T follicular helper cell (primary cell): ENCODE data around the gene SLC9A4.

Experiments used
- DNase-seq: peaks from one replicate; pipeline ENCODE4 v3.0.0-alpha.2; 2020; ENCODE audit warnings: low read depth

SLC9A4 gene

DNA sequence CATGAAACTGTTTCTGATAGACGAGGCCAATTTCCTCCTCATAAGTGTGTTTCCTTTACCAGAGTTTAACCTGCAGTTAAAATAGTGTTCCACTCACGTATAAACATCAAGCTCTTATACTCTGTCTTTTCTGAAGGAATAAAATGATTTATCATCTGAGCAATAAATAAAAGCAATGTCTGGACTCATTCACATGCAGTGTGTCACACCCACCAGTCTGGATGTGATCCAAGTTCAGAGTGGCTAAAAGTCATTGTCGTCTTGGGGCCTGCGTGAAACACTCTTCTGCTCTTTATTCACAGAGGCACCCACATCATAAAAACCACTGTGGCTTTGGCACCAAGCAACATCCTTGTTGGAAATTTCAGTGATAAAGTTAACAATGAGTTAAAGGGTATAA, 19.5 kb upstream of the SLC9A4 start:
- no peak for DNase-seq

DNA sequence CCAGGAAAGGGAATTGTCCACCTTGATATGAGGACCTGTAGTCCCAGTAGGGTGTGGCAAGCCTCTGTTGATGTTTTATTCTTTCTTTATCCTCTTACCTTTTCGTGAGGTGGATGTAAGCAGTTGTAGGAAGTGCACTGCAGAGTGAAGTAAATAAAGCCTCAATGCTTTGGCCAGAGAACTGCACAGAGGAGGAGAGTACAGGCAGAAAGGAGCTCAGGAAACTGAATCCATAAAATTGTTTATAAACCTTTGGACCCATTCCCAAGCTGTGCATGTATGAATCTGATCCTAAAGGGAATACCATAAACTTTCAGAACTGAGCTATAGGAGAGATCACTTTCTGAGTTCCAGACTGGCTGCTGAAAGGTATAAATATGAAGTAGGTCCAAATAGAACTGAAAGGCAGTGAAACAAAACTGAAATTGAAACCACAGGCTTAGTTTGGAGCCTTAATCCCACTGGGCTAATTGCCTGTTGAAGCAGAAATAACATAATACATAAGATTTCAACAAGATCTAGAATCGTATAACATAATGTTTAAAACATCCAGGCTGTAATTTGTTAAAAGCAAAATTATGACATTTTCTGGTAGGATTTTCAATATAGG, 17.9 kb upstream of the SLC9A4 start:
- DNase-seq = no peak

DNA sequence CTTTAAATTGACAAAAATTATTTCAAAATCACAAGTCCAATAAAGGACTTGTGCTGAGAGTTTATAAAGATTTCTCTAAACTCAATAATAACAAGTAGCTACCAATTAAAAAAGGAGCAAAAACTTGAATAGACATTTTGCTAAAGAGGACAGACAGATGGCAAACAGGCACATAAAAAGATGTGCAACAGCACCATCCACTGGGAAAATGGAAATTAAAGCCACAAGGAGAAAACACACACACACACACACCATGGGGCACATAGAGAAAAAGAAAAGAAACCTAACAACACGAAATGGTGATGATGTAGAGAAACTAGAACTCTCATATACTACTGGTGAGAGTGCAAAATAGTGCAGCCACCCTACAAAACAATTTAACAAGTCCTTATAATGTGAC, 12.6 kb upstream of the SLC9A4 start:
- DNase-seq = no peak

DNA sequence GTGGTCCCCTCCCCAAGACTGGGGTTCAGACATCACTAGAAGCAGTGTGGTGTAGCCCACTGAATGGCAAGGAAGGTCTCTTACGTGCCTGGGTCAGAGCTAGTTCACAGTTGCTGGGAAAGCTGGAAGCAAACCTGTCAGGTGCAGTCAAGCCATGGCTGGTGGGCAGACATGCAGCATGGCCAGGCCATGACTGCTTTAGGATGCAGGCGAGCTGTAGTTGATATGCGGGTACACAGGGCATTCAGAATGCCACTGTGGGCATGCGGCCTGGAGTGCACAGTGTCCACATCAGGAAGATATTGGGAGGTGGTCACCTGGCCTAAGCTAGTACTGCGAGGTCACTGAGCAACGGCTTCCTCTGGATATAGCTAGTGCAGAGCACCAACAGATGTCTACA, 11.8 kb upstream of the SLC9A4 start:
- no peak for DNase-seq

DNA sequence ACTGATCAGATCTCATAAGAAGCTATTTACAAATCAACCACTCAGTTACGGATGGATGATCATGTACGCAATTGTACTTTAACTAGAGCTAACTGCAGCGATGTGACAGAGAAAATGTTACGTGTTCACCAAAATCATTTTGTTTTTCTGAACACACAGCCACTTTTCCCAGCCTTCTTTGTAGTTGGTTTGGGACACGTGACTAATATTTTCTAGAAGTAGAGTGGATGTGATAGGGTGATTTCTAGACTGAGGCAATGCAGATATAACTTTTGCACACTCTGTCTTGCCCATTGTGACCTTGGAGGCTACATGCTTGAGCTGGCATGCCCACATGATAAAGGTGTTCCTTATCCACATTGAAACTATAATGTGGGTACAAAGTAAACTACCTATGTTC, 9.9 kb upstream of the SLC9A4 start:
- DNase-seq = no peak

DNA sequence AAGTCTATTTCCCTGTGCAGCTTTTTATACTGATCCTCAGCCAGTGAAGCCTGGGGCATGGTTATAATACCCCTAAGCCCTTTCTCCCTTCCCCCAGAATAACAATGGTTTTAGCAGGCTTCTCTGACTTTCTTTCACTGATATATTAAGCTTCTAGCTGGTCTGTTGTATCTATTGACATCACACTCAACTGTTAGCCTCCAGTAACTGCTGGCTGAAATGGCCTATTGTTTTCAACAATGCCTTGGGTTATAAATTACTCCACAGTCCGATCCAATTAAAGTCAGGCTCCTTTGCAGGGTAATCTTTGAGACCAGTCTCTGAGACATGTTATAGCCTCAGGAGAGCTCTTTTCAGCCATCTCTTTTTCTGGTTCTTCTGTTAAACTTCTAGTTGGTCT, 2.9 kb upstream of the SLC9A4 start:
- no peak for DNase-seq

DNA sequence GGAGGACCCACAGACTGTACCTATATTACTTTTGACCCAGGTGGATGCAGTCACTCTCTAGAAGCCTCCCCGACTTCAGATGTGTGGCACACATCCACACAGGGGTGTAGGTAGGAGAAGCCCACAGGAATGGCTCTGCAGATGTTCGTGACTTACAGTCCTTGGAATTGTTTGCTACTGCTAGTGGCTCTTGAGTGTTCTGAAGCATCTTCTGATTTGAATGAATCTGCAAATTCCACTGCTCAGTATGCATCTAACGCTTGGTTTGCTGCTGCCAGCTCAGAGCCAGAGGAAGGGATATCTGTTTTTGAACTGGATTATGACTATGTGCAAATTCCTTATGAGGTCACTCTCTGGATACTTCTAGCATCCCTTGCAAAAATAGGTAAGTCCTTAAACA, 605 bp downstream of the SLC9A4 start:
- DNase-seq = no peak

DNA sequence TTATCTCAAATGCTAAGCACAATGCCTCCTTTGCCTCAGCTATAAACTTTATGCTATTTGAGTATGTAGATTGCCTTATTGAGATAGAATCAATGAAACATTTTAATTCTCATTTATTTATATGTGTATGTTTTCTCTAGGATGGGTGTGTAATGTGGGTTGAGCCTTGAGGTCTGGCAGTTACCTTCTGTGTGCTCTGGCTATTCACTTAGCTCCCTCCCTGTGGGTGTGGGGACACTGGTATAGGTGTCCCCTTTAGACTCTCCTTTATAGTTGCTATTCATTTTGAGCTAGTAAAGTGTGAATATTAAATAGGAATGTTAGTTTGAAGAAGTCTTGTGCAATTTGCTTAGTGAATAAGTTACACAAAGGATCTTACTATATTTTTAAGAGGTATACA, 1.8 kb downstream of the SLC9A4 start:
- no peak for DNase-seq

DNA sequence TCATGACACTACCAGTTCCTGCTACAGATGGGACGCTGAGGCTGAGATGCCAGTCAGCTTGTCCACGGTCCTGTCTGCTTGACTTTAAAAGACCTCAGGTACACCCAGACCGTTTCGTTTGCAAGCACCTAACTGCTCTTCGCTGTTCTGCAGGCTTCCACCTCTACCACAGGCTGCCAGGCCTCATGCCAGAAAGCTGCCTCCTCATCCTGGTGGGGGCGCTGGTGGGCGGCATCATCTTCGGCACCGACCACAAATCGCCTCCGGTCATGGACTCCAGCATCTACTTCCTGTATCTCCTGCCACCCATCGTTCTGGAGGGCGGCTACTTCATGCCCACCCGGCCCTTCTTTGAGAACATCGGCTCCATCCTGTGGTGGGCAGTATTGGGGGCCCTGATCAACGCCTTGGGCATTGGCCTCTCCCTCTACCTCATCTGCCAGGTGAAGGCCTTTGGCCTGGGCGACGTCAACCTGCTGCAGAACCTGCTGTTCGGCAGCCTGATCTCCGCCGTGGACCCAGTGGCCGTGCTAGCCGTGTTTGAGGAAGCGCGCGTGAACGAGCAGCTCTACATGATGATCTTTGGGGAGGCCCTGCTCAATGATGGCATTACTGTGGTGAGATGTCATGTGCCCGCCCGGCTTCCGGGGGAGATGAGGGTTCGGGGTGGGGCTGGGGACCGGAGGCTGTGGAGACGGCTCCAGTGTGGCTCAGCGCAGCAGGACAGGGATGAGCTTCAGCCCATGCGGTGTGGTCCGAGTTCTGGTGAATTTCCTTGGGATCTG, 5.9 kb downstream of the SLC9A4 start:
- no peak for DNase-seq

DNA sequence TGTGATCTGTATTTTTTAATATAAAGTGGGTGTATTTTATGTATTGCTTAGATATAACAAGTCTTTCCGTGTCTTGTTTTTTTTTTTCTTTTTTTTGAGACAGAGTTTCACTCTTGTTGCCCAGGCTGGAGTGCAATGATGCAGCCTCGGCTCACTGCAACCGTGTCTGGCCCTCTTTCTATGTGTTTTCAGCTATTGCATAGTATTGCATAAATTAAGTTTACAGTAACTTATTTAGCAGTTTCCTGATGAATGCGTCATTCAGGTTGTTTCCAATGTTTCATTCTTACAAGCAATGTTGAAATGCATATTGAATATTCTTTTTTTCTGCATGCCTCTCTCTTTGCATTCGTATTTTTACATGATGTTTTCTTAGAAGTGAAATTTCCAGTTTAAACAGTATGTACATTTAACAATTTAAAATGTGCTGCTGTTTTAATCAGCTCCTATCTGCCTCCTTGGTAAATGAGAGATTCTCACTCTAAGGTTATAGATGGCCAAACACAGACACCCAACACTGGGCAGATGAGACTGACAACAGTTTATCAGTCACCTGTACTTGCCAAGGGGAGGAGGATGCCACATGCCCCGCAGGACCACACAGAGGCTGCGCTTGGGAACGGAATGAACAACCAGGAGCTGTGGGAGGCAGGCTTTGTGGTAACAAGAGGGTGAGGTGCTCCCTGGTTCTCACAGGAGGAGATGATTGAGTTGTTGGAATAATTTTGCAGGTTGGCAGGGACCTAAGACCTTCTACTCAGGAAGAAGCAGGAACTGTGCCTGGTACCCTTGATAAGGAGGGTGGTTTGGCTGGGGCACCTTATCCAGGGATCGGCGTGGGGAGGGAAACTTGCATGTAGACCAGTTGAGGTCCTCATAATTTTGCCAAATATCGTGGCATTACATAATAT, 7.5 kb downstream of the SLC9A4 start:
- no peak for DNase-seq

DNA sequence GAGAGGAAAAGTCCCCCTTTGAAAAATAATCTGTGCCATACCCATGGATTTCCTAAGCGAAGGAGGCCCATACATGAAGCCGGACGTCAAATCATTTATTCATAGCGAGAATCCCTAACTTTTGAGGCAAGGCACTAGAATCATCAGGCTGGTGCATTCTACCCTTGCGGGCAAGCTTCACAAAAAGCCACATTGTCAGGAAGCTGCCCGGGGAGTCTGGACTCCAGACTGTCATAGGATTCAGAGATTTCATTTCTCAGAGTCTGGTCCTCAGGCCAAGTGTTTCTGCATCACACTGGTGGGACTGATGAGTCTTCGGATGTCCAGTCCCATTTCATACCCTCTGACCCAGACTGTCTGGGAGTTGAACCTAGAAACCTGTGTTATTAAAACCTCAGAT, 8.9 kb downstream of the SLC9A4 start:
- no peak for DNase-seq

DNA sequence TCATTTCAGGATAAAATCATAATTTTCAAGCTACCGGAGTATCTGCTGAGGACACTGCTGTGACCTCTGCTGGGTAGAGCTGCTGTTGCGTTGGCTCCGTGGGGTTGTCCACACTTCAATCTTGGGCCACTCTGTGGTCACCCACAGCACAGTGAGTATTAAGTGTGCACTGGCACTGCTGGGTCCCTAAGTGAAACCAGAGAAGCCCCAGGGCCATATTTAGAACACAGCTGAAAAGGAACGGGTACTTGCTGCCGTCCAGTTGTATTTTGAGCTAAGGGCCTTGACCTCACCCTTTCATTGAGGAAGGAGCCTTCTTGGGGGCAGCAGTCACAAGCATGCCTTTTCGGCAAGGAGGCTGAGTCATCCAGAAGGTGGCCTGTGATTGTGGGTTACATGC, 10.1 kb downstream of the SLC9A4 start:
- no peak for DNase-seq

DNA sequence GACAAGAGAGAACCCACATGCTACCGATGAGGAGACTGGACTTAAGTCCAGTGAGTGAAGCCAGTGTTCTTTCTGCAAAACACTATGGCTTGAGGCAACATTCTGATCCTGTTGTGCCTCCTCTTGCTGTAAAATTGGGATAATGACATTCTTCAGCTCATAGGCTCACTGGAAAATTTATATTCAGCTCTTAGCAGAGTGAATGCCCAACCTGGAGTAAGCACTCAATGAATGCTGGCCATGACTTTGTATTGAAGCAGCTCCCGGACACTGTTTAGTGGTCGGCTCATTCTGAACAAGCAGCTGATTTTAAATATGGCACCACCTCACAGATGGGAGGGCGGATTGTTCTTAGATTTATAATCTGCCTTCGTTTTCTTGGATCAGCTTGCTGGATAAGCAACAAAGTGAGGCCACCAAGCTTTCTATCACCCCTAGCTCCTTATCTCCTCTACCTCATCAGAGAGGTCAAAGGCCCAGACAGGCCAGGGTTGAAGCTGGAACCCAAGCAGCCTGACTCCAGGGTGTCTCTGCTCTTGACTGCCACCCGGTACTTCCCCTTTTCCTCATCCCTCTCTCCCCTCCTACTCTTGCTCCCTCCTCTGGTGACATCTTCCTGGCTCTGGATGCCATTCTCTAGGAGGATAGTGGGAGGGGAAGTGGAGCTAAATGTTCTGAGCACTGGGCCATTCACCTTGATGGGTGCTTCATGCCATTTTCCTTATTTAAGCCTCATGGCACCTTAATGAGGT, 11.5 kb downstream of the SLC9A4 start:
- DNase-seq = no peak

DNA sequence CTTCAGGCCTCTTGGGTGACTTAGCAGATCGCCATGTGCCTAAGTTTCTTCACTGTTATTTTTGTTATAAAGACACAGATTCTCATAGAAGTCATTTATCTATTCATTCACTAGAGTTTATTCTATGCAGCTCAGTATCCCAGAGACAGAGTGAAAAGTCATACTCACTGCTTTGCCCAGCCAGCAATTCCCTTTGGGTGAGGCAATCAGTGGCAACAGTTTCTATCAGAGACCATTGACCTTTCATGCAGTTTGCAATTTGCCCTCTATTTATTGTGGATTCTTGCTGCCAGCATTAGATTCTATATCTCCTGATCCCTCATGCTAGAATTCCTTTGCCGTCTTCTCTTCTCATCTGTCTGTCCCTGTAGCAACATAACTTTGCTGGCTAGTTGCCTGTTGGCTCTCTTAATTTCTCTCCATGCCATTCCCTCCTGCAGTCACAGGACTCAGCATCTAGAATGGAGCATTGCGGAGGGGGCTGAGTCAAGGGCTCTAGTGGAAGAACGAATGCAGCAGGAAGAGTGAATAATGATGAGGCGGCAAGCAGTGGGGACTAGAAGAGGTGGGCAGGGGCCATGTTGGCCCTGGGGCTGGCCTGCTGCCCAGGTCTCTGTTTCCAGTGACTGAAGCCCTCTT, 12.2 kb downstream of the SLC9A4 start:
- no peak for DNase-seq

DNA sequence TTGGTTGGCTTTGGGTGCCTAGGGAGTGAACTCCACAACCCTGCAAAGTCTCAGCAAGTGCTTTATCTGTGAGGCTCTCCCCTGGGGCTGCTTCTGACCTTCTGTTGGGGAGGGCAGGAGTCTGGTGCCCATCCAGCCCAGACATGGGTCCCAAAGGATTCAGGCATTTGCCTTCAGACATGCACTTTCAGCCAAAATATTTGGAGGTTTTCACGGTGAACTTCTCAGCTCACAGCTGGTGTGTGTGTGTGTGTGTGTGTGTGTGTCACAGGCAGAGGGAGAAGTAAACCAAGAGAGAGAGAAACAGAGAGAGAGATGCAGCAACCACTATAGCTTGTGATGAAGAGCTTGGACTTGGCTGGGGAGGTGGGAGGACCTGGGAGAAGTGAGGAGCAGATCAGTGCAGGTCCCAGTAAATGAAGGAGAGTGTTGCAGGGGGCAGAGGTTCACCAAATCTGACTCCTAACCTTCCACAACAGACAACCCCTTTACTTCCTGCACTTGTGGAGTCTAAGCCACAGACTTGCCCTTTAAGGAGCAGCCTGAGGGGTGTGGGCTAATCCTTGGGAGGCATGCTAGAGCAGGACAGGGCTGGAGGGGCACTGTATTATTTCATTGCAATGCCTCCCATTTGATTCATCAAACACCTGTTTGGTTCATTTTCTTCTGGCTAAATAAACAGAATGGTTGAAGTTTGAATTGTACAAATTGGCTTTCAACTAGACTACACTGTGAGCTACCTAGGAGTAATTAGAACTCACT, 14.1 kb downstream of the SLC9A4 start:
- no peak for DNase-seq

DNA sequence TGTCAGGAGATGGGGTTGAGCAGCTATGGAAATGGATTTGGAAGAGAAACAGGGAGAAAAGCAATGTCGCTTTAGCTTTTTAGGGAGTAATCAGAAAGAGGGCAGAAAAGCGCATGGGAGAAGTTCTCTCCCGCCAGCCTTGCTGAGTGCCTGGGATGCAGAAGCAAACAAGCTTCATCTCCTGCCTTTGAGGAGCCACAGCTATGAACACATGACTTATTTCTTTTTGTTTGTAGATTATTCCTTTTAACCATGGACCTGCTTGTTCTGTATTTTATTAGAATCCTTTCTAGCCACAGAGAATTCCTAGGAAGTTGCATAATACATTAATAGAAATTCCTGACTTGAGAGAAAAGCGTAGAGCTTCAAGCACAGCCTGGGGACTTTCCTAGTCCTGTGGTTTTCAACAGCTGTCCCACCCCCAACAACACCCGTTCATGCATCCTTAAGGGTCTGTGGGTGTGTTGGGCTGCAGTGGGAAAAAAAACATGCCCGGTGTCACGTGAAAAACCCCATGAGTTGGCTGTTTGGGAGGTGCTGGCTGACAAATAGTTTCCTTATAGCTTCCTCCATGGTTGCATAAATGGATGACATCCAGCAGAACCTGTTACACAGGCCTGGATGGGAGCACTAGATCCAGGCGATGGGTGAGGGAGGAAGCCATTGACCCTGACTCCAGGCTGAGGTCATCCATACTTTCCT, 14.9 kb downstream of the SLC9A4 start:
- DNase-seq = no peak

DNA sequence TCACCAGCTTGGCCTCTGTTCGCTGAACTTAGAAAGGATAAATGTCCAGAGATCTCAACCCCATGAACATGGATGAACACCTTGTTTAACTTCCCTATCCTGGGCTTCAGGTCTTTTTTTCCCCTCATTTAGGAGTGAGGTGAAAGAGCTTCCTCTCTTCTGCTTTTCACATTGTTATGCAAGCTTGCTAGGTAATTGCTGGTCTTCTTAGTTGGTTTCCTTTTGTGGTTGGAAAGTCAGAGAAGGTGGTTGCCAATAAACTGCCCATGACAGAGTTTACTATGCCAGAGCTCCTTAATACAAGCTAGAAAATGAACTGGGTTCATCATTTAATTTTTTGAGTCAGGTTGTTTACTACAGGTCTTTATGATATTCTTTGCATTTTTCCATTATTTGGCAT, 16.6 kb downstream of the SLC9A4 start:
- no peak for DNase-seq

DNA sequence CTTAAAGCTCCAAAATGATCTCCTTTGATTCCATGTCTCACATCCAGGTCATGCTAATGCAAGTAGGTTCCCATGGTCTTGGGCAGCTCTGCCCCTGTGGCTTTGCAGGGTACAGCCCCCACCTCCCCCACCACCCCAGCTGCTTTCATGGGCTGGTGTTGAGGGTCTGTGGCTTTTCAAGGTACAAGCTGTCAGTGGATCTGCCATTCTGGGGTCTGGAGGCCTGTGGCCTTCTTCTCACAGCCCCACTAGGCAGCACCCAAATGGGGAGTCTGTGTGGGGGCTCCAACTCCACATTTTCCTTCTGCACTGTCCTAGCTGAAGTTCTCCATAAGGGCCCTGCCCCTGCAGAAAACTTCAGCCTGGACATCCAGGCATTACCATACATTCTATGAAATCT, 19.0 kb downstream of the SLC9A4 start:
- no peak for DNase-seq

DNA sequence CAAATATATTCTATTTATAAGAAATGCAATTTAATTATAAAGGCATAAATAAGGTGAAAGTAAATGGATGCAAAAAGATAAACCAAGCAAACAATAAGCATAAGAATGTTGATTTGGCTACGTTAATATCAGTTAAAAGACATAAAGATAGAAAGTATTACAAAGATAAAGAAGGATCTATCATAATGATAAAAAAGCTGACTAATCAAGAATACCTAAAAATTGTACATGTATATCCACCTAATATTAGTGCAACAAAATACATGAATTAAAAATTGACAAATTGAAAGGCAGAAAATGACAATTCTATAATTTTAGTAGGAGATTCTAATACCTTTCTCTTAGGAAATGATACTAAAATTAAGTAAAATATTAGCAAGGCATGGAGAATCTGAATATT, 21.5 kb downstream of the SLC9A4 start:
- no peak for DNase-seq

DNA sequence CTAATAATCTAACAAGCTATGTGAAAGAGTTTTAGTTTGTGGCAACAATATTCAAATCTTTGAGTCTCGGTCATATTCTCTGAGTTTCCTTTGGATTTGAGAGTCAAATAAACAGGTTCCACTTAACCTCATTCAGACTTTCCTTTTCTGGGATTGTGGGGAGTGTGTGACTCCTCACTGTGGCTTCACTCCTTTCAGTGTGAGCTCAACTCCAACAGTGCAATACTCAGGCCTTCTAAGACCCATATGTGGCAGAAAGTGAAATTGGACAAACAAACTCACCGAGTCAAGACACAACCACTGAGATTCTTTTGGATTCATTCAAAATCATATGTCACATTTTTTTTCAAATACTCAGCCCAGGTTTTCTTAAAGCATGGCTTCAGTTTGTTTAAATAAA, 25.4 kb downstream of the SLC9A4 start:
- no peak for DNase-seq
